ENCODE measurements around the gene ENO4.

- TF ChIP-seq PBX2 (CRISPR knock-in tag; IDR thresholded peaks at IDR 0.05; ENCODE audit: low read depth) (no peak), PBX2 (tag; conservative IDR thresholded peaks at IDR 0.05; ENCODE audit: low read depth) (no peak), TCF7L2 (IDR thresholded peaks at IDR 0.05; ENCODE audit: low read depth, low read length) (no peak), ZNF24 (IDR thresholded peaks at IDR 0.05) (no peak), TRIM24 (IDR thresholded peaks at IDR 0.05) (no peak), ZBTB1 (CRISPR knock-in tag; IDR thresholded peaks at IDR 0.05; ENCODE audit: borderline replicate concordance, low read depth) (no peak), POLR2A (conservative IDR thresholded peaks at IDR 0.05) (no peak)
Measured at GRCh38 chr10:116893686-116894037, 44.4 kb downstream of the ENO4 start.
